Keratinocyte (primary cell): Measurements from ENCODE around the gene RAB1B.

Source experiments
- EZH2 ChIP-seq: IDR thresholded peaks from one replicate; pipeline ENCODE4 v1.6.1; 2012; ENCODE audit warnings: inconsistent platforms, mild to moderate bottlenecking, low read length, moderate library complexity
- TF ChIP-seq, protein P1 (sequence below), 3 experiments: IDR thresholded peaks in 1 of 3; conservative IDR thresholded peaks in 1 of 3; optimal IDR thresholded peaks in 1 of 3; 2 replicates in 2 of 3; 3 replicates in 1 of 3; pipeline versions ENCODE3 to v1.5.1; 2011; ENCODE audit warnings: low read length in 3 of 3, mild to moderate bottlenecking in 3 of 3, moderate library complexity in 2 of 3, control low read depth in 1 of 3, inconsistent platforms in 1 of 3; ENCODE audit not compliant: insufficient read depth in 2 of 3; ENCODE audit errors: extremely low read depth in 1 of 3

- TF ChIP-seq, protein P1, sequence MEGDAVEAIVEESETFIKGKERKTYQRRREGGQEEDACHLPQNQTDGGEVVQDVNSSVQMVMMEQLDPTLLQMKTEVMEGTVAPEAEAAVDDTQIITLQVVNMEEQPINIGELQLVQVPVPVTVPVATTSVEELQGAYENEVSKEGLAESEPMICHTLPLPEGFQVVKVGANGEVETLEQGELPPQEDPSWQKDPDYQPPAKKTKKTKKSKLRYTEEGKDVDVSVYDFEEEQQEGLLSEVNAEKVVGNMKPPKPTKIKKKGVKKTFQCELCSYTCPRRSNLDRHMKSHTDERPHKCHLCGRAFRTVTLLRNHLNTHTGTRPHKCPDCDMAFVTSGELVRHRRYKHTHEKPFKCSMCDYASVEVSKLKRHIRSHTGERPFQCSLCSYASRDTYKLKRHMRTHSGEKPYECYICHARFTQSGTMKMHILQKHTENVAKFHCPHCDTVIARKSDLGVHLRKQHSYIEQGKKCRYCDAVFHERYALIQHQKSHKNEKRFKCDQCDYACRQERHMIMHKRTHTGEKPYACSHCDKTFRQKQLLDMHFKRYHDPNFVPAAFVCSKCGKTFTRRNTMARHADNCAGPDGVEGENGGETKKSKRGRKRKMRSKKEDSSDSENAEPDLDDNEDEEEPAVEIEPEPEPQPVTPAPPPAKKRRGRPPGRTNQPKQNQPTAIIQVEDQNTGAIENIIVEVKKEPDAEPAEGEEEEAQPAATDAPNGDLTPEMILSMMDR (optimal IDR thresholded peaks at IDR 0.05 in 1 of 3, IDR thresholded peaks at IDR 0.05 in 1 of 3, conservative IDR thresholded peaks at IDR 0.05 in 1 of 3; ENCODE audit: extremely low read depth in 1 of 3, insufficient read depth in 2 of 3, low read length in 3 of 3), result no peak
- no peak for TF ChIP-seq EZH2
Observed at GRCh38 chr11:66314561-66315497, 46.4 kb downstream of the RAB1B start.
